ENCODE results near the gene LMOD2.

Gene LMOD2, protein sequence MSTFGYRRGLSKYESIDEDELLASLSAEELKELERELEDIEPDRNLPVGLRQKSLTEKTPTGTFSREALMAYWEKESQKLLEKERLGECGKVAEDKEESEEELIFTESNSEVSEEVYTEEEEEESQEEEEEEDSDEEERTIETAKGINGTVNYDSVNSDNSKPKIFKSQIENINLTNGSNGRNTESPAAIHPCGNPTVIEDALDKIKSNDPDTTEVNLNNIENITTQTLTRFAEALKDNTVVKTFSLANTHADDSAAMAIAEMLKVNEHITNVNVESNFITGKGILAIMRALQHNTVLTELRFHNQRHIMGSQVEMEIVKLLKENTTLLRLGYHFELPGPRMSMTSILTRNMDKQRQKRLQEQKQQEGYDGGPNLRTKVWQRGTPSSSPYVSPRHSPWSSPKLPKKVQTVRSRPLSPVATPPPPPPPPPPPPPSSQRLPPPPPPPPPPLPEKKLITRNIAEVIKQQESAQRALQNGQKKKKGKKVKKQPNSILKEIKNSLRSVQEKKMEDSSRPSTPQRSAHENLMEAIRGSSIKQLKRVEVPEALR

GRCh38 chr7:123655614-123656013 lies at the start of gene LMOD2:
Gene LMOD2 (plus strand): TSS chr7:123655866. CDS start chr7:123655964, 98 bp downstream.
- TF ChIP-seq, protein P1, sequence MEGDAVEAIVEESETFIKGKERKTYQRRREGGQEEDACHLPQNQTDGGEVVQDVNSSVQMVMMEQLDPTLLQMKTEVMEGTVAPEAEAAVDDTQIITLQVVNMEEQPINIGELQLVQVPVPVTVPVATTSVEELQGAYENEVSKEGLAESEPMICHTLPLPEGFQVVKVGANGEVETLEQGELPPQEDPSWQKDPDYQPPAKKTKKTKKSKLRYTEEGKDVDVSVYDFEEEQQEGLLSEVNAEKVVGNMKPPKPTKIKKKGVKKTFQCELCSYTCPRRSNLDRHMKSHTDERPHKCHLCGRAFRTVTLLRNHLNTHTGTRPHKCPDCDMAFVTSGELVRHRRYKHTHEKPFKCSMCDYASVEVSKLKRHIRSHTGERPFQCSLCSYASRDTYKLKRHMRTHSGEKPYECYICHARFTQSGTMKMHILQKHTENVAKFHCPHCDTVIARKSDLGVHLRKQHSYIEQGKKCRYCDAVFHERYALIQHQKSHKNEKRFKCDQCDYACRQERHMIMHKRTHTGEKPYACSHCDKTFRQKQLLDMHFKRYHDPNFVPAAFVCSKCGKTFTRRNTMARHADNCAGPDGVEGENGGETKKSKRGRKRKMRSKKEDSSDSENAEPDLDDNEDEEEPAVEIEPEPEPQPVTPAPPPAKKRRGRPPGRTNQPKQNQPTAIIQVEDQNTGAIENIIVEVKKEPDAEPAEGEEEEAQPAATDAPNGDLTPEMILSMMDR (IDR thresholded peaks at IDR 0.05) = no peak
- Histone ChIP-seq H3K4me1 (peaks cover 14% of the 10 kb centered on the region), H3K27me3 (ENCODE audit: control insufficient read depth, insufficient read depth, low read length) (no peaks in the 10 kb centered on the region), H3K9me3 (ENCODE audit: control insufficient read depth, low read length) (no peaks in the 10 kb centered on the region), H3K4me3 (ENCODE audit: low read depth, low read length) (no peak within 1 kb of the TSS), H3K27ac (no peak within 1 kb of the TSS), H2AFZ (no peak within 1 kb of the TSS), H3K4me2 (ENCODE audit: low read length) (no peak within 1 kb of the TSS), H3K9ac (no peak within 1 kb of the TSS), H3K36me3 (ENCODE audit: control insufficient read depth, insufficient read depth, low read length) (no peaks in the 10 kb centered on the region), H3K79me2 (no peaks in the 10 kb centered on the region)

GRCh38 chr7:123607423-123607975 lies 48.2 kb upstream of the LMOD2 start:
- no peak overlapping the region for H3K27ac ChIP-seq
- H3K79me2 ChIP-seq = no peaks in the 10 kb centered on the region

DNA sequence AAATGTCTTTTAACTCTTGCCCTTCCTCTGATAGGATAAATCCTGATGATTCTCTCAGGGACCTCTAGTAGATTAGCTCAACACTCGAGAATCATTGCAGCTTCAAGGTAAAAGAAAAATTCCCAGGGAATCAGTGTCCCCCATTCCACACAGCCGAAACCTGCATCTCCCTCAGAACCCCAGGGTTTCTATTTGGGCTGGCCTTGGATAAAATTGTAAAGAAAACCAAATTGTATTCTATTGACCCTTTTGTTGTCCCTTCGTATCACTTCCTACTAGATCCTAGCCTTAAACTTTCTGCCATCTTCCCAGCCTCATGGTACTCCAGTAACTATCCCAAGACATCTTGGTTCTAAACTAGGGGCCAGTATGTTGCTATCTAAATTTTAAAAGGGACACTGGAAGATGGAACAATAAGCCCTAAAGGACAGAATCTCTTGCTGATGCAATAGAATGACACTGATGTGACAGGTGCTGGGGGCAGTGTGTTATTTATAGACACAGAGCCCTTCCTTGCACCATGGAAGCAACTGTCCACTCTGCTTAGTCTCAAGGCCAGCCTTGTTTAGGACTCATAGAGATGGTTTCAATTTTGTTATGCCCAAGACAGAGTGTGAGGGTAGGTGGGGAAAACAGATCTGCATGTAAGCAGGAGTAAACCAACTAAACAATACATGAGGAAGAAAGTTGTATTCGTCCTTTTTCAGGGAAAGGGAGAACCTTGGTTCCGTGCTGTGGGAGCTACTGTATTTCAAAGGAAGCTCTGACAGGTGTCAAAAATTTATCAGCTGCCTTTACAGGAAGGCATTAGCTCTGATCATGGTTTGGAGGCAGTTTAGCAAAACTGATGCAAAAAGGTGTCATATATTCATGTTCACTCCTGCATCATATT lies 46.4 kb upstream of the LMOD2 start:
- TF ChIP-seq, protein P1 (IDR thresholded peaks at IDR 0.05) = no peak
- Histone ChIP-seq H3K79me2 (no peaks in the 10 kb centered on the region), H3K4me2 (ENCODE audit: low read length) (no peak overlapping the region), H3K27ac (no peak overlapping the region), H3K36me3 (ENCODE audit: control insufficient read depth, insufficient read depth, low read length) (no peaks in the 10 kb centered on the region), H3K9me3 (ENCODE audit: control insufficient read depth, low read length) (no peaks in the 10 kb centered on the region), H3K27me3 (ENCODE audit: control insufficient read depth, insufficient read depth, low read length) (no peaks in the 10 kb centered on the region), H3K9ac (no peak overlapping the region), H2AFZ (no peak overlapping the region), H3K4me1 (no peaks in the 10 kb centered on the region), H3K4me3 (ENCODE audit: low read depth, low read length) (no peak overlapping the region)

More at GRCh38 chr7:123607423-123607975, 48.2 kb upstream of the LMOD2 start:
- no peak overlapping the region for H3K4me2 ChIP-seq (ENCODE audit: low read length)
- no peak overlapping the region for H3K9ac ChIP-seq
- no peaks in the 10 kb centered on the region for H3K9me3 ChIP-seq (ENCODE audit: control insufficient read depth, low read length)
- H3K4me3 ChIP-seq (ENCODE audit: low read depth, low read length) = no peak overlapping the region
- H3K27me3 ChIP-seq (ENCODE audit: control insufficient read depth, insufficient read depth, low read length) = no peaks in the 10 kb centered on the region
- TF ChIP-seq, protein P1 (IDR thresholded peaks at IDR 0.05) = no peak
- H3K36me3 ChIP-seq (ENCODE audit: control insufficient read depth, insufficient read depth, low read length) = no peaks in the 10 kb centered on the region
- H3K4me1 ChIP-seq = no peaks in the 10 kb centered on the region
- no peak overlapping the region for H2AFZ ChIP-seq

DNA sequence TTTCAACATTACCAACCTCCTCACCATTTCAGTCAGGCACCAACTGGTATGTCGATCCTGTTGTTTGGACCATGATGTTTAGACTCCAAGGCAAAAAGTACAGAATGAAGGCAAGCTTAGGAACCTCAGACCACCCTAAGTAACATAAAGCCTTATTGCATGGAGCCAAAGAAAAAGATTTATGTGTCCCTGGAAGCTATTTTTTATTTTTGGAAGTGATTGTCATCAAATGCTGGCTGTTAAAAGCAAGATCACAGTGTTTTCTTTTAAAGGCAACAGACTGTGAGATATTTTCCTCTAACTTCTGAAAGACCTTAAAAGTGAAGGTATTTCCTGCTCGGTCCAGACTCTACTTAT lies 45.8 kb upstream of the LMOD2 start:
- Histone ChIP-seq H3K4me2 (ENCODE audit: low read length) (no peak overlapping the region), H2AFZ (no peak overlapping the region), H3K9me3 (ENCODE audit: control insufficient read depth, low read length) (no peaks in the 10 kb centered on the region), H3K27ac (no peak overlapping the region), H3K4me3 (ENCODE audit: low read depth, low read length) (no peak overlapping the region), H3K27me3 (ENCODE audit: control insufficient read depth, insufficient read depth, low read length) (no peaks in the 10 kb centered on the region), H3K9ac (no peak overlapping the region), H3K4me1 (no peaks in the 10 kb centered on the region), H3K36me3 (ENCODE audit: control insufficient read depth, insufficient read depth, low read length) (no peaks in the 10 kb centered on the region), H3K79me2 (no peaks in the 10 kb centered on the region)
- TF ChIP-seq, protein P1 (IDR thresholded peaks at IDR 0.05) = no peak

Data from parathyroid adenoma (tissue), 2 donors.